ENCODE measurements around the gene C1orf141. TPM values are rescaled to one million over a fixed set of nuclear protein-coding genes. Genes with fewer than 3 reads are reported as not detected.
"Not testable (repeated sequence)": the region's sequence is repeated elsewhere in the genome, so short reads cannot be mapped to it uniquely, and the experiment has no call there.

Gene C1orf141
- total RNA-seq, 4 donors from 2014 or later, result not detected

DNA sequence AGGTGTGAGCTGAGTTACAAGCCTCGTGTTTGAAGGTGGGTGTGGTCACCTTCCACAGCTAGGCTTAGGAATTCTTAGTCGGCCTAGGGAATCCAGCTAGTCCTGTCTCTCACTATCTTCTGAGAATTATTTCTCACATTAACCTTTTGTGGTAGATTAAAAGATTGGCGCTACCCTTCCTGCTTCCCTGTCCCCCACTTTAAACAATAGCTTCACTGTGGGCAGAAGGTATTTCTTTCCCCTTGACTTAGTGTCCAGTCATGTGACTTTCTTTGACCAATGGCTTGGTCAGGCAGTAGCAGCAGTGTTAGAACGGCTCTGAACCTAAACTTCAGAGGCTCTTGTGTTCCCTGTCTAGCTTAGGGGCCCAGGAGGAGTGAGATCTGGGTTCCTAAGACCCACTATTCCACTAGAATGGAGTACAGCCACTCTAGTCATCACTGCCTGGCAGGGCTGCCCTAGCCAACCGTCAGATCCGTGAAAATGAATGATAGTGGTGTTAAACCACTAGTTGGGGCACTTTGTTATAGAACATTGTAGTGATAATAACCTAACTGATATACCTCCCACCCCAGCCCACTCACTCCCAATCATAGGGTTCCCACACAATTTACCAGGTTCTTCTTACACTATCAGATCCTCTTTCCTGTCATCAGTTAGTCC is 13.9 kb upstream of the C1orf141 start:
- in situ Hi-C loops (cut with MboI; ENCODE audit: low pct_ligation_motif_present in 1 of 4, low pct_unique_long_range_greater_than_20kb in 1 of 4, low sequenced_read_pairs in 3 of 4), result loop anchor here (5.0 to 25.0 kb wide), 7 partner anchors 136 to 386 kb away; partner anchors contain the start of gene DYNLT5 (in 1 of the 4)
- no peak overlapping the region for H3K4me3 ChIP-seq
- 43 to 44% methylated on average over 4 to 6 of the region's 6 CpGs for WGBS, 2 donors (ENCODE audit: low coverage in 1 of 2)
- H3K27ac ChIP-seq, result no peak overlapping the region
- TF ChIP-seq POLR2A (IDR thresholded peaks at IDR 0.05) (no peak), EP300 (IDR thresholded peaks at IDR 0.05; ENCODE audit: low read depth) (no peak), POLR2AphosphoS5 (IDR thresholded peaks at IDR 0.05) (no peak)
- TF ChIP-seq, protein P1, sequence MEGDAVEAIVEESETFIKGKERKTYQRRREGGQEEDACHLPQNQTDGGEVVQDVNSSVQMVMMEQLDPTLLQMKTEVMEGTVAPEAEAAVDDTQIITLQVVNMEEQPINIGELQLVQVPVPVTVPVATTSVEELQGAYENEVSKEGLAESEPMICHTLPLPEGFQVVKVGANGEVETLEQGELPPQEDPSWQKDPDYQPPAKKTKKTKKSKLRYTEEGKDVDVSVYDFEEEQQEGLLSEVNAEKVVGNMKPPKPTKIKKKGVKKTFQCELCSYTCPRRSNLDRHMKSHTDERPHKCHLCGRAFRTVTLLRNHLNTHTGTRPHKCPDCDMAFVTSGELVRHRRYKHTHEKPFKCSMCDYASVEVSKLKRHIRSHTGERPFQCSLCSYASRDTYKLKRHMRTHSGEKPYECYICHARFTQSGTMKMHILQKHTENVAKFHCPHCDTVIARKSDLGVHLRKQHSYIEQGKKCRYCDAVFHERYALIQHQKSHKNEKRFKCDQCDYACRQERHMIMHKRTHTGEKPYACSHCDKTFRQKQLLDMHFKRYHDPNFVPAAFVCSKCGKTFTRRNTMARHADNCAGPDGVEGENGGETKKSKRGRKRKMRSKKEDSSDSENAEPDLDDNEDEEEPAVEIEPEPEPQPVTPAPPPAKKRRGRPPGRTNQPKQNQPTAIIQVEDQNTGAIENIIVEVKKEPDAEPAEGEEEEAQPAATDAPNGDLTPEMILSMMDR (IDR thresholded peaks at IDR 0.05), result no peak
- DNase-seq, result no peak
- intact Hi-C loops (cut with DNase I; ENCODE audit: low total_unique reads), result loop anchor here (5.0 kb wide), 2 partner anchors 151 to 381 kb away; no protein-coding TSS in a partner anchor
- H3K36me3 ChIP-seq, result no peaks in the 10 kb centered on the region
- no peaks in the 10 kb centered on the region for H3K9me3 ChIP-seq
- H3K4me1 ChIP-seq, result peaks cover 0 to 9% (median 2%) of the 10 kb centered on the region in 4 donors
- no peaks in the 10 kb centered on the region for H3K27me3 ChIP-seq

- H3K36me3 ChIP-seq, H3K27me3 ChIP-seq, H3K27ac ChIP-seq, H3K4me1 ChIP-seq, H3K9me3 ChIP-seq, H3K4me3 ChIP-seq, DNase-seq: not testable (repeated sequence)
- intact Hi-C loops (cut with DNase I; ENCODE audit: low total_unique reads), result loop anchor here (5.0 kb wide), 2 partner anchors 151 to 381 kb away; no protein-coding TSS in a partner anchor
- in situ Hi-C loops (cut with MboI; ENCODE audit: low pct_ligation_motif_present in 1 of 4, low pct_unique_long_range_greater_than_20kb in 1 of 4, low sequenced_read_pairs in 3 of 4), result loop anchor here (5.0 to 25.0 kb wide), 7 partner anchors 136 to 386 kb away; partner anchors contain the start of gene DYNLT5 (in 1 of the 4)
- 91% methylated on average over 20 of the region's 20 CpGs; no CpG with 5 or more reads in 1 of the 2 donors for whole genome bisulfite sequencing, 2 donors (ENCODE audit: low coverage in 1 of 2)
Observed at GRCh38 chr1:67147973-67148372, 13.2 kb upstream of the C1orf141 start.

DNA sequence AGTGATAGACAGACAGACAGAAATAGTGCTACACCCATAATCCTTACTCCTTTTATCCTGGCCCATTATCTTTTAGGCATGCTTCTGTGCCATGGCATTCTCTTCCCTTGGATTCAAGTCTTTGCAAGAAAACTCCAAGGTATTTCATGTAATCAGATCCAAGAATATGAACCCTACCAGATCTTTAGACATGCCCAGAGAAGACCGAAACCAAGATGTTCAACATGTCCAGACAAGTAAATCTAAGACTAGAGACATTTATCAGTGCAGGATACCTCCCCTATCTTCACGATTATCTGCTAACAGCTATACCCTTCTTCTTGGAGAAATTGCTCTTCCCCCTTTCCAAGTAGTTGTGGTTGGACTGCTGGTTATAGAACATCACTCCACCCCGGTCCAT is 11.8 kb upstream of the C1orf141 start:
- 94% methylated on average over 2 to 3 of the region's 3 CpGs for WGBS, 2 donors (ENCODE audit: low coverage in 1 of 2)
- Histone ChIP-seq H3K36me3 (no peaks in the 10 kb centered on the region), H3K4me1 (peaks cover 0 to 20% (median 4%) of the 10 kb centered on the region in 4 donors), H3K9me3 (no peaks in the 10 kb centered on the region), H3K27me3 (no peaks in the 10 kb centered on the region), H3K27ac (no peak overlapping the region), H3K4me3 (no peak overlapping the region)
- in situ Hi-C loops (cut with MboI; ENCODE audit: low pct_ligation_motif_present in 1 of 4, low pct_unique_long_range_greater_than_20kb in 1 of 4, low sequenced_read_pairs in 3 of 4) (loop anchor here (5.0 to 25.0 kb wide), 7 partner anchors 134 to 384 kb away; partner anchors contain the start of gene DYNLT5 (in 1 of the 4)), intact Hi-C loops (cut with DNase I; ENCODE audit: low total_unique reads) (loop anchor here (5.0 kb wide), 2 partner anchors 149 to 379 kb away; no protein-coding TSS in a partner anchor)
- DNase-seq, result no peak
- TF ChIP-seq, protein P1 (IDR thresholded peaks at IDR 0.05), result no peak
- no peak for TF ChIP-seq POLR2AphosphoS5 (IDR thresholded peaks at IDR 0.05)
- no peak for TF ChIP-seq POLR2A (IDR thresholded peaks at IDR 0.05)
- TF ChIP-seq EP300 (IDR thresholded peaks at IDR 0.05; ENCODE audit: low read depth), result no peak

DNA sequence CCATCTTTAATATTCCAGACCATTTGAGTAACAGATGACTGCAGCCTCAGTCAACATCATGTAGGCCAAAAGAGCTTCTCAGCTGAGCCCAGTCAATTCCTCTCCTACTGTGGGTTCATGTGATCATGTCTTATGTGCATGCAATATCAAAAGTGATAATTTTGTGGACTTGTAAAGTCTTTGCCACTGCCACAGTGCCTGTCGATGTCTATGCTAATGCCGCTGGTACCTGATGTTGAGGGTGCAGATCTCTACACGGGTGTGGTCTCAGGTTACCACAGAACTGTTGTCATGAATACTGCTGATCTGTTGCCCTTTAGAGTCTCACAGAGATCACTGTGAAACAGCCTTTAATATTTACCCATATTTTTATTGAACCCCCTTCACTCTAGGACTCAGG is 11.3 kb upstream of the C1orf141 start:
- in situ Hi-C loops (cut with MboI; ENCODE audit: low pct_ligation_motif_present in 1 of 4, low pct_unique_long_range_greater_than_20kb in 1 of 4, low sequenced_read_pairs in 3 of 4), result loop anchor here (5.0 to 25.0 kb wide), 7 partner anchors 134 to 384 kb away; partner anchors contain the start of gene DYNLT5 (in 1 of the 4)
- Histone ChIP-seq H3K4me1 (peaks cover 0 to 20% (median 5%) of the 10 kb centered on the region in 4 donors), H3K36me3 (no peaks in the 10 kb centered on the region), H3K4me3 (no peak overlapping the region), H3K27ac (no peak overlapping the region), H3K27me3 (no peaks in the 10 kb centered on the region), H3K9me3 (no peaks in the 10 kb centered on the region)
- no peak for DNase-seq
- WGBS, 2 donors (ENCODE audit: low coverage in 1 of 2), result 92 to 100% methylated on average over 1 to 3 of the region's 3 CpGs
- TF ChIP-seq POLR2AphosphoS5 (IDR thresholded peaks at IDR 0.05) (no peak), EP300 (IDR thresholded peaks at IDR 0.05; ENCODE audit: low read depth) (no peak), POLR2A (IDR thresholded peaks at IDR 0.05) (no peak)
- TF ChIP-seq, protein P1 (IDR thresholded peaks at IDR 0.05), result no peak
- intact Hi-C loops (cut with DNase I; ENCODE audit: low total_unique reads), result loop anchor here (5.0 kb wide), 2 partner anchors 149 to 379 kb away; no protein-coding TSS in a partner anchor

All from transverse colon (tissue), 4 donors.